GM21447 (cell line): ENCODE results near the gene SHOX.
"Not testable (repeated sequence)": the region's sequence is repeated elsewhere in the genome, so short reads cannot be mapped to it uniquely, and the experiment has no call there.

Source experiments
- ATAC-seq: cut with Tn5 transposase; IDR thresholded peaks from one replicate; pipeline ENCODE4 v1.9.1; 2021; ENCODE audit not compliant: unreplicated experiment

The SHOX gene

GRCh38 chrX:630612-631496 lies at the start of gene SHOX:
SHOX (plus strand) TSS chrX:630791; CDS start chrX:630898, 107 bp downstream.
- ATAC-seq = no peak

GRCh38 chrX:581066-581465 lies 49.5 kb upstream of the SHOX start:
- no peak for ATAC-seq

- ATAC-seq = no peak
Measured at GRCh38 chrX:581720-582298, 48.8 kb upstream of the SHOX start.

- ATAC-seq = no peak
Measured at GRCh38 chrX:584572-584971, 46.0 kb upstream of the SHOX start.

GRCh38 chrX:585115-585808 lies 45.3 kb upstream of the SHOX start:
- no peak for ATAC-seq

GRCh38 chrX:586351-586750 lies 44.2 kb upstream of the SHOX start:
- no peak for ATAC-seq

GRCh38 chrX:589261-589660 lies 41.3 kb upstream of the SHOX start:
- not testable (repeated sequence) for ATAC-seq

GRCh38 chrX:590693-591404 lies 39.7 kb upstream of the SHOX start:
- ATAC-seq = no peak

- ATAC-seq = no peak
Measured at GRCh38 chrX:599837-600715, 30.5 kb upstream of the SHOX start.

GRCh38 chrX:603029-603428 lies 27.6 kb upstream of the SHOX start:
- ATAC-seq = not testable (repeated sequence)

- not testable (repeated sequence) for ATAC-seq
Measured at GRCh38 chrX:604616-605015, 26.0 kb upstream of the SHOX start.

GRCh38 chrX:608088-608487 lies 22.5 kb upstream of the SHOX start:
- ATAC-seq = not testable (repeated sequence)

- ATAC-seq = no peak
Measured at GRCh38 chrX:614136-614535, 16.5 kb upstream of the SHOX start.

- no peak for ATAC-seq
Measured at GRCh38 chrX:617401-617800, 13.2 kb upstream of the SHOX start.

GRCh38 chrX:617891-618290 lies 12.7 kb upstream of the SHOX start:
- no peak for ATAC-seq

- ATAC-seq = not testable (repeated sequence)
Measured at GRCh38 chrX:618304-618703, 12.3 kb upstream of the SHOX start.

- ATAC-seq = no peak
Measured at GRCh38 chrX:618761-619450, 11.7 kb upstream of the SHOX start.

GRCh38 chrX:619451-619811 lies 11.2 kb upstream of the SHOX start:
- ATAC-seq = no peak

- no peak for ATAC-seq
Measured at GRCh38 chrX:619812-620531, 10.6 kb upstream of the SHOX start.
